NCI-H510A (cell line): ENCODE data around the gene WDR90.

Experiments
- DNase-seq: peaks from one replicate; lab custom pipeline; 2025; lab: John Stamatoyannopoulos, UW

Gene WDR90

DNA sequence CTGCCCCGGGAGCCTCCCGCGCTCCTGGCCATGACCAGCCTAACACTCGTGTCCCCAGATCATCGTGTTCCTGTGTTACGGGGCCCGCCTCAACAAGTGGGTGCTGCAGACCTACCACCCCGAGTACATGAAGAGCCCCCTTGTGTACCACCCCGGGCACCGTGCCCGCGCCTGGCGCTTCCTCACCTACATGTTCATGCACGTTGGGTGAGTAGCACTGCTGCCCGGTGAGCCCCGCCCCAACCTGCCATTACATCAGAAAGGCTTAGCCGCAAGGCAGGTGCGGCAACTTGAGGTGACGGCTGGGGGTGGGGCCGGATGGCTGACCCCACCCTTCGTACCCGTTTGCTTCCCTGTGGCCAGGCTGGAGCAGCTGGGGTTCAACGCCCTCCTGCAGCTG, 27.7 kb downstream of the WDR90 start:
- DNase-seq: peak; percentile 82

DNA sequence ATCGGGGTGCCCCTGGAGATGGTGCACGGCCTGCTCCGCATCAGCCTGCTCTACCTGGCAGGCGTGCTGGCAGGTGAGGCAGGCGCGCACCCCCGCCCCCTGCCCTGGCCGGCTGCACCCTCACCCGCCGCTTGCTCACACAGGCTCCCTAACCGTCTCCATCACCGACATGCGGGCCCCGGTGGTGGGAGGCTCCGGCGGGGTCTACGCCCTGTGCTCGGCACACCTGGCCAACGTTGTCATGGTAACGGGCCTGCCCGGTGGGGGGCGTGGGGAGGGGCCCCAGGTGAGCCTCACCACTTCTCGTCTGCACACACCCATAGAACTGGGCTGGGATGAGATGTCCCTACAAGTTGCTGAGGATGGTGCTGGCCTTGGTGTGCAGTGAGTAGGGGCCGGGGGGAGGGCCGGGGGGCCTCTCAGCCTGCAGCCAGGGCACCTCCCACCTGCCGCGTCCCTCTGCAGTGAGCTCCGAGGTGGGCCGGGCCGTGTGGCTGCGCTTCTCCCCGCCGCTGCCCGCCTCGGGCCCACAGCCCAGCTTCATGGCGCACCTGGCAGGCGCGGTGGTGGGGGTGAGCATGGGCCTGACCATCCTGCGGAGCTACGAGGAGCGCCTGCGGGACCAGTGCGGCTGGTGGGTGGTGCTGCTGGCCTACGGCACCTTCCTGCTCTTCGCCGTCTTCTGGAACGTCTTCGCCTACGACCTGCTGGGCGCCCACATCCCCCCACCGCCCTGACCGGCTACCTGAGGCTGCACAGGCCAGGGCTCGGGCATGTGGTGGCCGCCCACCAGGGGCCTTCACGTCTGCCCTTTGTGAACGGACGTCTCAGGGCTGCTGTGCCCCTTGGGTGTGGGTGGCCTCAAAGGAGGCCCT, 28.4 kb downstream of the WDR90 start:
- DNase-seq: no peak

- no peak for DNase-seq
These were observed 29.2 kb downstream of the WDR90 start for GRCh38 chr16:678209-678857.

DNA sequence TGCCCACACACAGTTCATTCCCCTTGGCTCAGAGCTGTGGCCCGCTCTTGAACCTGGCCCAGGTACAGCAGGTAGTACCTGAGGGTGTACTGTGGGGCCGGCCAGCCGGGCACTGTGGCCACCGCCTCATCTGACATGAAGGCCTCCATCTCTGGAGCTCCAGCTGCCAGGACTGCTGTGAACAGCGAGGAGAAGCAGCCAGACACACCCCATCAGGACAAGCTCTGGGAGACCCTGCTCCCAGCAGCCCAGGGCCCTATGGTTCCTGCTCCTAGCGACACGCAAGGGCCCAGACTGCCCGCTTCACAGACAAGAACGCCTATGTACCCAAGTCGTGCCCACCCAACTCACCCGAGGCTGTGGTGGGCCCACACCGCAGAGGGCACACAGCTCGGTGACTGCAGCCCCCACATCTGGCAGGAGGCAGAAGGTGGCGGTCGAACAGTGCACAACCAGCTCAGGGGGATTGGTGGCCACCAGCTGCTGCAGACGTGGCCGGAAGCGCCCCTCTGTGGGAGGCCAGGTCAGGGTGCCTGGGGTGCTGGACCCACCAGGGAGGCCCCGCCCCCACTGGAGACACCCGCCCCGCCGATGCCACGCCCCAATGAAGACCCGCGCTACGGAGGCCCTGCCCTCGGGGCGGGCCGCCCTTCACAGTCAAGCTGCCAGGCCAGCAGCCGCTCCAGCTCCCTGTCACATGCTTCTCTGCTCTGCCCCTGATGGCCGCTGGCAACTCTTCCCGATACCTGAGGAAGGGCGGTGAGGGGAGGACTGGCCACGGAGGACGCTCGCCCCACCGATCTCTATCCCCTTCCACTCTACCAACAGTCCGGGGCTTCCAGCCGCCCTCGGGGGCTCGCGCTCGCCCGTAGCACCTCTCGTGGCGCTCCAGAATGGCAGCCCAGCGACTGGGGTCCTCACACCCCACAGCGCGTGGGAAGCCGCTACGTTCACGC, 30.0 kb downstream of the WDR90 start:
- no peak for DNase-seq

GRCh38 chr16:679814-680624, 30.9 kb downstream of the WDR90 start, which contains the start of gene STUB1:
TSS of gene STUB1 (plus strand) at chr16:680410. CDS start at chr16:680526, 116 bp downstream.
- DNase-seq: no peak

GRCh38 chr16:680625-680945, 31.4 kb downstream of the WDR90 start:
- no peak for DNase-seq

GRCh38 chr16:680967-681745, 32.0 kb downstream of the WDR90 start:
- no peak for DNase-seq

GRCh38 chr16:681746-682427, 32.7 kb downstream of the WDR90 start:
- no peak for DNase-seq

DNA sequence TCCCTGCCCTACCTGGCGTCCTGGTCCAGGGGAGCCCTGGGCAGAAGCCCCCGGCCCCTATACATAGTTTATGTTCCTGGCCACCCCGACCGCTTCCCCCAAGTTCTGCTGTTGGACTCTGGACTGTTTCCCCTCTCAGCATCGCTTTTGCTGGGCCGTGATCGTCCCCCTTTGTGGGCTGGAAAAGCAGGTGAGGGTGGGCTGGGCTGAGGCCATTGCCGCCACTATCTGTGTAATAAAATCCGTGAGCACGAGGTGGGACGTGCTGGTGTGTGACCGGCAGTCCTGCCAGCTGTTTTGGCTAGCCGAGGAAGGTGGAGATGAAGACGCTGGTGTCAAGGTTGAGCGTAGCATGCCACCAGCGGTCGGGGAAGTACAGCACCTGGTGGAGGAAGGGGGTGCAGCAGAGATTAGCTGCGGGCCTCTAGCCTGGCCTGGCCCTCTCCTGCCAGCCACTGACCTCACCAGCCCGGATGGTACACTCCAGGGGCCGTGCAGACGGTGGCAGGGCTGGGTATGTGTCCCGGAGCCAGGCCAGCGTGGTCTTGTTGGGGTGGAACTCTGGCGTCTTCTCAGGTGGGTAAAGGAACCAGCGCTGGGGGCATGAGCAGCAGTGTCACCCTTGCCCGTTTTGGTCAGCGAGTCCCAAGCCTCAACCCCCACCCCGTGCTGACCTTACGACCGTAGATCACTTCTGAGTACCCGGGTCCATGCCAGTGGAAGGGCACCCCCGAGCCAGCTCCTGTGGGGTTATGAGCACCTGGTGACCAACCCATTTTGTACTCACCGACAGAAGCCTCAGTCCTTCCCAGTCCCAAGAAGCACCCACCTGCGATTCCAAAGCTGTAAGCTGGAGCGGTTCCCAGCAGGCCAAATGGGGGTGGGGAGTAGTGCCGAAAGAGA, 33.6 kb downstream of the WDR90 start:
- DNase-seq: no peak

GRCh38 chr16:683396-684070, 34.4 kb downstream of the WDR90 start:
- no peak for DNase-seq

DNA sequence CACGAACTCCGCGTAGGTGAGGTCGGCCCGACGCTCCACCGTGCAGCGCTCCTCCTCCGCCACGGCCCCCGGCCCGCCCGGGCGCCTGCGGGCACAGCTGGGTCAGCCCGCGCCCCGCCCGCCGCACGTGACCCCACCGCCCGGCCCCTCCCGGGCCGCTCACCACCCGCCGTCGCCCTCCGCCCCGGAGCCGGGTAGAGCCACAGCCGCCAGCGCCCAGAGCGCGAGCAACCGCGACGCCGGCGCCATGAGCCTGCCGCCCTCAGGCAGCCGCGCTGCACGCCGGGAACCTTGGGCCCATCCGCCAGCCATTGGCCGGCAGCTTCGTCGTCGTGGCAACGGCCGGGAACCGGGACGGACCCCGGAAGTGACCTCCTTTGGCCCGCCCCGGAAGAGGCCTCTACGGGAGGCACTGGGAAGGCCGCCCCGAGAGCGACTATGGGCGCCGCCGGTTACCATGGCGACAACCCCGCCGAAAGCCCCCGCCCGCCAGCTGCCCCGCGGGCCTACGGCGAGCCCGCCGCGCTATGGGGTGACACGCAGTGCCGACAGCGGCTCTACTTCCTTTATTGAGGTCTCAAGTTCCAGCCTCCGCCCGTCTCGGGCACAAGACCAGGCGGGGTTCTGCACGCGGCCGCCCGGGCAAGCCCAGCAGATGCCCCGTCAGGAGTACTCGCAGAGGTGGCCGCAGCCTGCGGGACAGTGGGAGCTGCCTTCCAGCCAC, 35.1 kb downstream of the WDR90 start, which contains the start of gene JMJD8:
Gene JMJD8, minus strand, starts transcription at position 264 of the 724 bp plus-strand sequence. Its CDS starts 15 bp downstream, at position 249.
- peak; percentile 83 for DNase-seq

DNA sequence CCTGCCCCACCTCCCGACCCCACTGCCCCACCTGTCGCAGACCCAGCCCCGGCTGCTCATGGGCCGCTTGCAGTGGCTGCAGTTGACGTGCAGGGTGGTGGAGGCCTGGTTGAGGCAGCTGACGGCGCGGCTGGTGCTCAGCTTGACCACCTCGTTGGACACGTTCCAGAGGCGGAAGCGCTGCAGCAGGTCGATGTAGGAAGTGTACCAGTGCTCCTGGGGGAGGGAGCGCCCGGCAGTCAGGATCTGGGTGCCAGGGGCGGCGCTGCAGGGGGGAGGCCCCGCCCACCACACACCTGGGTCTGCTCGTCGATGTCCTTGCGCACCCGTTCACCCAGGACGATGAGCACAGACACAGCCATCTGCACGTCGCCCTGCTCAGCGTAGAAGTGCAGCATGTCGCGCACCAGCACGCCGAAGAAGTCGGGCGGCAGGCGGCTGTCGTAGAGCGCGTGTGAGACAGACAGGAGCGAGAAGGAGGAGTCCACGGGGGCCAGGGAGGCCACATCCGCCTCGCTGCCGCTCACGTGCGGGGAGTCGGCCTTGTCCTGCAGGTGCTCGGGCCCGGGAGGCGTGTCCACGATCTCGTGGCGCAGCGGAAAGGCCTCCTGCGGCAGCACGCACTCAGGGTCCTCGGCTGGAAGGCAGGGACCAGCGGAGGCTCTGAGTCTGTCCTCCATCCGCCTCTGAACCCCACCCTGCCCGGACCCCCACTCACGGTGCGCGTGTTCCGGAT, 36.0 kb downstream of the WDR90 start:
- peak; percentile 72 for DNase-seq

GRCh38 chr16:685967-686366, 36.8 kb downstream of the WDR90 start:
- no peak for DNase-seq

DNA sequence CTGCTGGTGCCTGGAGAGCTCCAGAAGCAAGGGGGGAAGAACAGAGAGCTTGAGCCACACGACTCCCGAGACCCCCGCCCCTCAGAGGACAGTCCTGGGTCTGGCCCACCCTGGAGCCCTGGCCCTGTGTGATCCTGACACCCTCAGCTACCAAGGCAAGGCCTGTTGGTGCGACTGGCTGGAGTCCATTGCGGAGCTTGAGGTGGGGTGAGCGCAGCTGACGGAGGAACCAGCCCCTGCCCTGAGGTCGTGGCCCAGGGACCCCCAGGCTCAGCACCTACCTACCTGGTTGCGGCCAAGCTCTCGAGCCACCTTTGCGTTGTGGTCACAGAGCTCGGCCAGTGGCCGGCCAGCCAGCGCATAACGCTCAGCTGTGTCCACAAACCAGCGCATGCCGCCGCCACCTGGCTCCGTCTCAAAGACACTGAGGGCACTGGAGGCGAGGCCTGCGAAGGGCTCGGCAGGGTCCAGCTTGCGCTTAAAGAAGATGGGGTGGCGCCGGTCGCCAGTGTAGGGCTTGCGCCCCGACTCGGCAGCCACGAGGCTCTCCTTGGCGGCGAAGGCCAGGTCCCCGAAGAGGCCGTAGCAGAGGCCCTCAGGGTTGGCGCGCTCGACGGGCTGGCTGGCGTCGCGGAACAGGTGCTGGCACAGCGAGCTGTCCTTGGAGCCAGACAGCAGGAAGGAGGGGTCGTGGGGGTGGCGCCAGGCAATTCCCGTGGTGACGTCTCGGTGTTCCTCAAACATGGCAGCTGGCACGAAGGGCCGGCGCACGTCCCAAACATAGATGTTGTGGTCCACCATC, 37.5 kb downstream of the WDR90 start:
- DNase-seq: no peak

DNA sequence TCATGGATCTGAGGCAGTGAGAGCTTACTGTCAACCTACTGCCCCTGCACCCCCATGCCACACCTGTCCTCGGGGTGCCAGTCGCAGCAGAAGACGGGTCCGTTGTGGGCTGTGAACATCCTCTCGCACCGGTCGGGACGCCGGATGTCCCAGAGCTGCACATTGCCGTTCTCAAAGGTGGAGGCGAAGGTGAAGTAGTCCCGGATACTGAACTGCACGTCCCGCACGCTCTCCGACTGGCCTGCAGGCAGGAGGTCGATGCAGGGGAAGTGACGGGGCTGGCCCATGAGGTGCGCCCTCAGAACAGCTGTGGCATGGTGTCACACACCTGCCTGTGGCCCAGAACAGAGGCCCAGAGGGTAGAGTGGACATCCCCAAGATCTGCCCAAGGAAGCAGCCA, 38.3 kb downstream of the WDR90 start:
- DNase-seq: no peak
